HG03196 (cell line): ENCODE results near the gene ASB7.

Experiments
- ATAC-seq: cut with Tn5 transposase; IDR thresholded peaks from one replicate; pipeline ENCODE4 v1.9.1; 2021; ENCODE audit not compliant: unreplicated experiment

ASB7 gene

GRCh38 chr15:100596792-100597191 lies 5.6 kb upstream of the ASB7 start:
- ATAC-seq = peak; percentile 78

- no peak for ATAC-seq
Measured at GRCh38 chr15:100597862-100598261, 4.5 kb upstream of the ASB7 start.

GRCh38 chr15:100598655-100599054 lies 3.7 kb upstream of the ASB7 start:
- ATAC-seq = no peak

- ATAC-seq = no peak
Measured at GRCh38 chr15:100601163-100601562, 1.2 kb upstream of the ASB7 start.

- ATAC-seq = no peak
Measured at GRCh38 chr15:100601617-100602063, 749 bp upstream of the ASB7 start.

GRCh38 chr15:100602823-100603393 lies 519 bp downstream of the ASB7 start:
- peak; percentile 41 for ATAC-seq

- no peak for ATAC-seq
Measured at GRCh38 chr15:100612539-100612938, 10.2 kb downstream of the ASB7 start.

- no peak for ATAC-seq
Measured at GRCh38 chr15:100613208-100613607, 10.8 kb downstream of the ASB7 start.

- ATAC-seq = no peak
Measured at GRCh38 chr15:100614336-100614735, 11.9 kb downstream of the ASB7 start.

GRCh38 chr15:100614918-100615317 lies 12.5 kb downstream of the ASB7 start:
- ATAC-seq = no peak

GRCh38 chr15:100615801-100616200 lies 13.4 kb downstream of the ASB7 start:
- ATAC-seq = no peak

GRCh38 chr15:100616700-100617099 lies 14.3 kb downstream of the ASB7 start:
- no peak for ATAC-seq

- ATAC-seq = no peak
Measured at GRCh38 chr15:100623301-100623700, 20.9 kb downstream of the ASB7 start.

- peak; percentile 69 for ATAC-seq
Measured at GRCh38 chr15:100627789-100628395, 25.5 kb downstream of the ASB7 start.

- no peak for ATAC-seq
Measured at GRCh38 chr15:100628746-100629145, 26.4 kb downstream of the ASB7 start.

- no peak for ATAC-seq
Measured at GRCh38 chr15:100631831-100632230, 29.4 kb downstream of the ASB7 start.

GRCh38 chr15:100633763-100634075 lies 31.3 kb downstream of the ASB7 start:
- no peak for ATAC-seq

- no peak for ATAC-seq
Measured at GRCh38 chr15:100635406-100636071, 33.1 kb downstream of the ASB7 start.

- no peak for ATAC-seq
Measured at GRCh38 chr15:100638177-100638730, 35.9 kb downstream of the ASB7 start.

- ATAC-seq = no peak
Measured at GRCh38 chr15:100642213-100642949, 40.0 kb downstream of the ASB7 start.

GRCh38 chr15:100642950-100643338 lies 40.6 kb downstream of the ASB7 start:
- no peak for ATAC-seq

GRCh38 chr15:100645671-100646070 lies 43.3 kb downstream of the ASB7 start:
- ATAC-seq = no peak
